Stimulated activated naive B cell treated with anti-CD40 and anti-IgM and Interleukin-4, amounts not matched to agents 10 μg/mL and 1 μg/mL and 100 μg/mL, for 72 hours (primary cell): ENCODE measurements around the gene PPP1R2B.

Source experiments
- ATAC-seq, 2 donors: fragments of 150-1000 bp; cut with Tn5 transposase; replicated peaks; 2 replicates each; pipeline ENCODE4 v1.10.0; 2021; ENCODE audit warnings: moderate library complexity in 1 of 2
- DNase-seq: peaks from one replicate; pipeline ENCODE4 v3.0.0; 2021
- H3K27ac Mint-ChIP-seq: one replicate; pipeline ENCODE4 v1.8.0; 2022; ENCODE audit warnings: mild to moderate bottlenecking, mixed read lengths
- H3K27me3 Mint-ChIP-seq, 2 donors: one replicate each; pipeline ENCODE4 v1.8.0; 2022; ENCODE audit warnings: mixed read lengths in 2 of 2
- H3K36me3 Mint-ChIP-seq, 2 donors: one replicate each; pipeline ENCODE4 v1.8.0; 2022; ENCODE audit warnings: mixed read lengths in 2 of 2, mild to moderate bottlenecking in 1 of 2
- H3K4me1 Mint-ChIP-seq, 2 donors: one replicate each; pipeline ENCODE4 v1.8.0; 2022; ENCODE audit warnings: mixed read lengths in 2 of 2, mild to moderate bottlenecking in 1 of 2
- H3K4me3 Mint-ChIP-seq, 2 donors: one replicate each; pipeline ENCODE4 v1.8.0; 2022; ENCODE audit warnings: mild to moderate bottlenecking in 2 of 2, mixed read lengths in 2 of 2, moderate library complexity in 1 of 2
- H3K9me3 Mint-ChIP-seq, 2 donors: one replicate each; pipeline ENCODE4 v1.8.0; 2022; ENCODE audit warnings: mixed read lengths in 2 of 2, mild to moderate bottlenecking in 1 of 2

PPP1R2B gene

DNA sequence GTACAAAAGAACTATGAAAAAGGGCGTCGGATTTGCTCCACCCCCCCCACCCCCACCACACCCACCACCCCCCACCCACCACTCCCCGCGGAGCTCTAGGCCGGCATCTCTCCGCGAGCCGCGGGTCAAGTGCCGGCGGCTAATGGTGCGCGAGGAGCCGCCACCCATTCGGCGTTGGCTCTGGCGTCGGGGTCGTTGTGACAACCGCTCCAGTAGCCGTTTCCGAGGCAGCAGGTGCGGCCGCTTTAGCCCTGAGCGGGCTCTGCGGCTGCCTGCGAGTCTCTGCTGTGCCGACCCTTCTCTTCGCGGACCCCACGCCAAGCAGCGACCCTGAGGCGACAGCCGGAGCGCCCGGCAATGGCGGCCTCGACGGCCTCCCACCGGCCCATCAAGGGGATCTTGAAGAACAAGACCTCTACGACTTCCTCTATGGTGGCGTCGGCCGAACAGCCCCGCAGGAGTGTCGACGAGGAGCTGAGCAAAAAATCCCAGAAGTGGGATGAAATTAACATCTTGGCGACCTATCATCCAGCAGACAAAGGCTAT is at the start of gene PPP1R2B:
TSS of gene PPP1R2B (plus strand) at position 90 of the 546 bp plus-strand sequence. CDS start at position 358, 268 bp downstream.
- no peaks in the 10 kb centered on the region for H3K4me1 Mint-ChIP-seq
- H3K27ac Mint-ChIP-seq = no peak within 1 kb of the TSS
- DNase-seq (no peak), ATAC-seq (no peak)
- H3K4me3 Mint-ChIP-seq = no peak within 1 kb of the TSS
- H3K27me3 Mint-ChIP-seq = peaks cover 29 to 34% of the 10 kb centered on the region in 2 donors
- peaks cover 0 to 4% of the 10 kb centered on the region in 2 donors for H3K36me3 Mint-ChIP-seq
- H3K9me3 Mint-ChIP-seq = peaks cover 19% of the 10 kb centered on the region in 2 donors

DNA sequence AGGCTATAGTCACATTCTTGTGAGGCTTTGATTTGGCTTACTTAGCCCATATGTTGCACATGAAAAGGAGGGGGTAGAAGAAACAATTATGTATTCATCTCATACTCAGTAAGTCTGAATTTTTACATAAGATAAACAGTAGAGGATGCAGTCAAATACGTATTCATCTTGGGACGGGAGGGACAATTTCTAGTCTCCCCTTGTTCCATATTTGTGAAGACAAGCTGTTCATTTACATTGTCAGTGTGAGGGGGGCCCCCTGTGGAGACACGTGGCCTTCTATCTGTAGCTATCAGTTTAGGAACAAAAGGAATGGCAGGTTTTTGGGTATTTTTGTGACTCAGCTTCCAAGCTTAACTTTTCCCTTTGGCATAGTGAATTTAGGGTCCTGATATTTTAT is 49.2 kb upstream of the PPP1R2B start:
- no peaks in the 10 kb centered on the region for H3K36me3 Mint-ChIP-seq
- H3K9me3 Mint-ChIP-seq = peaks cover 0 to 1% of the 10 kb centered on the region in 2 donors
- H3K4me1 Mint-ChIP-seq = no peaks in the 10 kb centered on the region
- peaks cover 18 to 30% of the 10 kb centered on the region in 2 donors for H3K27me3 Mint-ChIP-seq
- ATAC-seq = no peak
- no peak overlapping the region for H3K4me3 Mint-ChIP-seq
- no peak for DNase-seq
- H3K27ac Mint-ChIP-seq = no peak overlapping the region

DNA sequence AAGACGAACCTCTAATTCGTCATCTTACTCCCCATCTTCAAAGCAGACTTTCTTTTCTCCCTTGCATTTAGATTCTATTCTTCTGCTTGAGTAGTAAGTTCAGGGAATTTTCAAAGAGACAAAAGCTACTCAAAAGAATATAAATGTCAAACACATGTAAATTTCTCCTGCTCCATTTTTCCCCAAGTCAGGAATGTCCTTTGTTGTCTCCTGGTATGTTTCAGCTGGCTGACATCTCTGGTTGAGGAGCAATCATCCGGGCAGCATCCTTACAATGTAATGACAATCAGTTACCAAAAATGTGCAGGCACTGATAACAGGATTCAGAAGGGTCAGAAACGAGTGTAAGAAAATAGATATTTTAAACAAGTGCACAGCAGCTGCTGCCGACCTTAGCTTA is 47.6 kb upstream of the PPP1R2B start:
- no peak overlapping the region for H3K27ac Mint-ChIP-seq
- H3K4me3 Mint-ChIP-seq = no peak overlapping the region
- H3K9me3 Mint-ChIP-seq = peaks cover 0 to 4% of the 10 kb centered on the region in 2 donors
- H3K27me3 Mint-ChIP-seq = peaks cover 22 to 31% of the 10 kb centered on the region in 2 donors
- ATAC-seq (no peak), DNase-seq (no peak)
- no peaks in the 10 kb centered on the region for H3K4me1 Mint-ChIP-seq
- no peaks in the 10 kb centered on the region for H3K36me3 Mint-ChIP-seq

DNA sequence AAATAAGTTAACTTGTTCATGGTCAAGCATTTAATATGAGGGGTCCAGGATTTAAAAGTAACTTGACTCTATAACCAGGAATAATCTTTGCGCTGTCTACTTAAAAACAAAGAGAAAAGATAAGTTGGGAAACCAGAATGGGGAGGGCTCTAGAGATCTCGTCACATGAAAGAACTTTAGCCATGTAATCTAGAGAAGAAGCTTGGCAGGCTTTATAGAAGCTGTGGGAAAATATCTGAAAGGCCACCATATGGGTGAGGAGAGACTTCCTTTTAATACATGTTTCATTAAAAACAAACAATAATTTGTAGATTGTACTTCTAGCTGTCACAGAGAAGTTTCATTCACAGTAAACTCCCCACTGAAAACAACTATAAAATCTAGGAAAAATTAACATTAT is 46.7 kb upstream of the PPP1R2B start:
- DNase-seq (no peak), ATAC-seq (no peak)
- H3K27ac Mint-ChIP-seq = no peak overlapping the region
- H3K4me1 Mint-ChIP-seq = no peaks in the 10 kb centered on the region
- H3K9me3 Mint-ChIP-seq = peaks cover 3 to 4% of the 10 kb centered on the region in 2 donors
- H3K27me3 Mint-ChIP-seq = peaks cover 22 to 35% of the 10 kb centered on the region in 2 donors
- no peaks in the 10 kb centered on the region for H3K36me3 Mint-ChIP-seq
- no peak overlapping the region for H3K4me3 Mint-ChIP-seq

DNA sequence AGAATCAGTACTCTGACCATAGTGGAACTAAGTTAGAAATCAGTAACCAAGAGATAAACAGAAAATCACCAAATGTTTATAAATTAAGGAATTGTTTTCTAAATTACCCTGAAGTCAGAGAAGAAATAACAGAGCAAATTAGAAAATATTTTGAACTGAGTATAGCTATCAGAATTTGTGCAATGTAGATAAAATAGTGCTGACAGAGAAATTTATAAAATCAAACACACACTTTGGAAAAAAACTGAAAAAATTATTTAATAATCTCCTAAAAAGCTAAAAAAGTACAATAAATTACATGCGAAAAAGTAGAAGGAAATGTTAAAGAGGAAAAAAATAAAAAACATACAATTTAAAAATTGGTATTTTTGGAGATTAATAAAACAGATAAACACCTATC is 37.1 kb upstream of the PPP1R2B start:
- peaks cover 6 to 7% of the 10 kb centered on the region in 2 donors for H3K27me3 Mint-ChIP-seq
- peaks cover 3 to 5% of the 10 kb centered on the region in 2 donors for H3K9me3 Mint-ChIP-seq
- ATAC-seq (no peak), DNase-seq (no peak)
- H3K4me1 Mint-ChIP-seq = no peaks in the 10 kb centered on the region
- no peak overlapping the region for H3K27ac Mint-ChIP-seq
- H3K4me3 Mint-ChIP-seq = no peak overlapping the region
- no peaks in the 10 kb centered on the region for H3K36me3 Mint-ChIP-seq

DNA sequence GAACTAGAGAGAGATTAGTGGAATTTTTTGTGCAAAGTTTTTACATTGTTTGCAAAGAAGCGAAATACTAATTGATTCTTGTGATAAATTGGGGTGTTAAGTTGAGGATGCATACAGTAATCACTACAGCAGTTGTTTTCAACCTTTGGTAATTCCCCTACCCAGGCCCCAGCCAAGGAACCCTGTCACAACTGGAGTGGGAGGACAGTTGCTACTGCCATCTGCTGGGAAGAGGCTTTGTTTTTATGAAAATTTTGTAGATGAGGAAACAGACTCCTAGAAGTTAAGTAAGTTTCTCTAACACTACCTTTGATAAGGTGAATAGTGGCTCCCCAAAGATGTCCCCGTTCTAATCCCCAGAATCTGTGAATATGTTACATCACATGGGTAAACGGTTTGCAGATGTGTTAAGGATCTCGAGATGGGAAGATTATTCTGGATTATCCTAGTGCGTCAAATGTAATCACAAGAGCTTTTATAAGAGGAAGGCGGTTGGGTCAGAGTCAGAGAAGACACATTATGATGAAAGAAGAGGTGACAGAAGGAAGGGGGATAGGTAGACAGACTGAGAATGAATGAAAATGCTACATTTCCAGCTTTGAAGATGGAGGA is 34.0 kb upstream of the PPP1R2B start:
- Mint-ChIP-seq H3K9me3 (peaks cover 0 to 2% of the 10 kb centered on the region in 2 donors), H3K4me1 (no peaks in the 10 kb centered on the region), H3K27me3 (peaks cover 0 to 23% of the 10 kb centered on the region in 2 donors), H3K36me3 (no peaks in the 10 kb centered on the region), H3K4me3 (no peak overlapping the region), H3K27ac (no peak overlapping the region)
- DNase-seq = no peak
- ATAC-seq = peak; percentile 62 to 71

DNA sequence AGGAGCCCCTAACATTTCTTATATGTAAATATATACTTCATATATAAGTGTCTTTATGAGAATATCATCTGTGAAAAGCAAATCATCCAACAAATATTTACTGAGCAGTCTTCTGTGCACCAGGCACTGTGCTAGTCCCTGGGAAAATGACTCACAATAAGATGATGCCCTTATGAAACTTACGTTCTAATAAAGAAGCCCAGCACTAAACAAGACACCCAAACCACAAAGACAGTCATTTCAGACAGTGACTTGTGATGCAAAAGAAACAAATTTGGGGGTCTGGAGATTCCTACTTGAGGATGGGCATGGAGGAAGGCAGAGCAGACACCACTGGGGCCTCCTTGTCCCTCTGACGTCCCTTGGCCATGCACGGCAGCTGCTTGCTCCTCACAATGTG is 30.6 kb upstream of the PPP1R2B start:
- DNase-seq (no peak), ATAC-seq (peak in 1 of 2 donors; percentile 27)
- no peaks in the 10 kb centered on the region for H3K4me1 Mint-ChIP-seq
- H3K36me3 Mint-ChIP-seq = no peaks in the 10 kb centered on the region
- no peak overlapping the region for H3K27ac Mint-ChIP-seq
- peaks cover 7 to 23% of the 10 kb centered on the region in 2 donors for H3K27me3 Mint-ChIP-seq
- no peaks in the 10 kb centered on the region for H3K9me3 Mint-ChIP-seq
- no peak overlapping the region for H3K4me3 Mint-ChIP-seq

DNA sequence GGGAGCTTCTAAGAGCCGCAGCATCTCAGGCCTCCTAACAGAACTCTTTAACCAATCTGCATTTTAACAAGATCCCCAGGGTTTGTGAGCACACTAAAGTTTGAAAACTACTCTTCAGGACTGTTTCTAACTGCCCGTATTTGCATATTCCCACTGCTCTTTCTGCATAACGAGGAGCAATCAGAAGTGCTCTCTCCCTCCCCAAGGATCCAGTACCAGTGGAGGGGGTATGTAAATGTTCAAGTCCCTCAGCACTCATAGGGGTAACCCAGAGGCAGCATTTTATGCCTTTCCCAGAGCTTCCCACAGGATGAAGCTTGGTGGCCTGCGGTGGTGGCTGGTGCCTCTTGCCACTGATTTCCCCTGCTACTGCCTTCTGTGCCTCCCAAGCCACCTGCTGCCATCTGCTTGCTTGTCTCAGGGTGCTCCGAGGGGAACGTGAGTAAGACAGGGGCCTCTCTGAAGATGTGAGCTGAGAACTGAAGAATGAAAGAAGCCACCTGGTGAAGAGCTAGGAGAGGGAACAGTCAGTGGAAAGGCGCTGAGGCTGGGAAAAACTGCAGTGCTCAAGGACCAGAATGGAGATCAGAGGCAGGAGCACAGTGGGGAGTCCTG is 30.0 kb upstream of the PPP1R2B start:
- H3K4me1 Mint-ChIP-seq = no peaks in the 10 kb centered on the region
- no peaks in the 10 kb centered on the region for H3K9me3 Mint-ChIP-seq
- H3K27me3 Mint-ChIP-seq = peaks cover 7 to 23% of the 10 kb centered on the region in 2 donors
- no peak overlapping the region for H3K27ac Mint-ChIP-seq
- ATAC-seq (no peak), DNase-seq (no peak)
- H3K4me3 Mint-ChIP-seq = no peak overlapping the region
- H3K36me3 Mint-ChIP-seq = no peaks in the 10 kb centered on the region

DNA sequence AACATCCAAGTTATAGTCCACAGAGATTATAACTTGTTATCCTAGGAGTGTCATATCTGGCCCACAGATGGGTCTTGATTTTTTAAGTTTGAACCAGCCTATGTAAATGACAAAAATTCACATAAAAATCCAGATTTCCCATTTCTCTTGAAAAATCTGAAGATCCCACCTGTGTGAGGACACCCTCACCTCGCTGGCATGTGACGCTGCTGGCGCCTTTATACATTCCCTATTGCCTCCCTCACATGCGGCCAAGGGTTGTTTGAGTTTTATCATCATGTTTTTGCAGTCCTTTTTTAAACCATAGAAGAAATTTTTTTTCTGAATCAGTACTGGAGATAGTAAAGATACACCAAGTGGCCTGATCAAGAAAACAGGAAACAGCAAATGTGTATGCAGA is 25.9 kb upstream of the PPP1R2B start:
- no peak for ATAC-seq

DNA sequence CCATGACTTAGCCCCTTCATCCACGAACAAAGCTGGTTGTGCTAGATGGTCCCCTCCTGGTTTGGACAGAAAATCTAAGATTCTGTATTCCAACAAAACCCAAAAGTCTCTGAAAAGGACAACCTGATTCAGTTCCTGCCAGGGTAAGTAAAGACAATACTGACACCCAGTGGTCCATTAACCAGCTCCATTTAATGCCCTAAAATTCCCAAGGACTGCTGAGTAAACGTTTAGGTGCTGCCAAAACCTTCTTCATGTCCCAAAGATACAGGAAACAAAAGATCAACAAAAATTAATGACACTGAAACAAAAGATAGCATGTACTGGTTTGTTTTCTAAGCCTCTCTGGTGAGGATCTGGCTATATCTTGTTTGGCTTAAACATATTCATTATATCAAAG is 25.3 kb upstream of the PPP1R2B start:
- Mint-ChIP-seq H3K27ac (no peak overlapping the region), H3K9me3 (peaks cover 6 to 8% of the 10 kb centered on the region in 2 donors), H3K4me1 (peaks cover 5 to 8% of the 10 kb centered on the region in 2 donors), H3K4me3 (no peak overlapping the region), H3K36me3 (peaks cover 0 to 4% of the 10 kb centered on the region in 2 donors), H3K27me3 (peaks cover 15 to 22% of the 10 kb centered on the region in 2 donors)
- no peak for DNase-seq
- no peak for ATAC-seq

More for the DNA sequence above, 25.9 kb upstream of the PPP1R2B start:
- no peak overlapping the region for H3K4me3 Mint-ChIP-seq
- H3K4me1 Mint-ChIP-seq = peaks cover 5 to 8% of the 10 kb centered on the region in 2 donors
- H3K36me3 Mint-ChIP-seq = peaks cover 0 to 4% of the 10 kb centered on the region in 2 donors
- H3K9me3 Mint-ChIP-seq = peaks cover 6 to 8% of the 10 kb centered on the region in 2 donors
- peaks cover 15 to 22% of the 10 kb centered on the region in 2 donors for H3K27me3 Mint-ChIP-seq
- DNase-seq = no peak
- H3K27ac Mint-ChIP-seq = no peak overlapping the region

DNA sequence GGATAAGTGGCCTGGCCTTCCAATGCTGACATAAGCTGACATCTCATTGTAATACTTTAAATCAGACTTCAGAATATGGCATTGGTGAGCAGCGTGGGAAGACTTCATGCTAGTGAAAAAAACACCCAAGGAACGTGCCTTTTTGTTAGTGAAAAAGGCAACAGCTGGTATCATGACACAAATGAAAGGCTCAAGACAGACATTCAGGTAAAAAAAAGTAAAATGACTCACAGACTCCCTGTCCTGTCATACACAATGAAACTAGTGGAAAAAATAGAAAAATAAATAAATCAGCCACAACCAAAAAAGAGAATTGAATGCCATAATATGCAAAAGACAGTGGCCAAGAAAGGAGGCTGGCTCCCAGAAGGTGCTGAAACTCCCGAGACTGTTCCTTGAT is 24.4 kb upstream of the PPP1R2B start:
- ATAC-seq = no peak
- peaks cover 5 to 8% of the 10 kb centered on the region in 2 donors for H3K4me1 Mint-ChIP-seq
- peaks cover 15 to 16% of the 10 kb centered on the region in 2 donors for H3K27me3 Mint-ChIP-seq
- H3K27ac Mint-ChIP-seq = peak overlapping the region; percentile 69
- H3K9me3 Mint-ChIP-seq = peaks cover 6 to 8% of the 10 kb centered on the region in 2 donors
- peaks cover 0 to 4% of the 10 kb centered on the region in 2 donors for H3K36me3 Mint-ChIP-seq
- H3K4me3 Mint-ChIP-seq = no peak overlapping the region
- DNase-seq = no peak

DNA sequence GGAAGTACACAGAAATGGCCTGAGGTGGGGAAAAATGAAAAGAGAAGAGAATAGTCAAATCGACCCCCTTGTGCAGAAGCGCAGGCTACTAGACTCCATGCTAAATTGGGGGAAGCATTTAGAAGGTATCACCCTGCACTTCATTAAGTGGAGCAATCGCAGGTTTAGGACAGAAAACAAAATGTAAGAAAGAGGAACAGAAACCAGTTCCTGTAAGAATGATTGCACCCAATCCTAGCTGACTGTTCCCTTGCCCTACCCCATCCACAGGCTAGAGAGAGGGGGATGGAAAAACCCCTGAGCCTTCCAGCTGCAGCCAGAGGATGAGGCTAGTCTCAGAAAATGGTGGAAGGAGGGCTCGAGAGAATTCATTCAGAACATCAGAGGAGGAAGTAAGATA is 23.9 kb upstream of the PPP1R2B start:
- Mint-ChIP-seq H3K4me1 (peaks cover 5 to 8% of the 10 kb centered on the region in 2 donors), H3K27ac (peak overlapping the region; percentile 69), H3K9me3 (peaks cover 6 to 8% of the 10 kb centered on the region in 2 donors), H3K27me3 (peaks cover 15 to 16% of the 10 kb centered on the region in 2 donors), H3K36me3 (peaks cover 0 to 4% of the 10 kb centered on the region in 2 donors), H3K4me3 (no peak overlapping the region)
- ATAC-seq (peak in 1 of 2 donors; percentile 31), DNase-seq (no peak)

DNA sequence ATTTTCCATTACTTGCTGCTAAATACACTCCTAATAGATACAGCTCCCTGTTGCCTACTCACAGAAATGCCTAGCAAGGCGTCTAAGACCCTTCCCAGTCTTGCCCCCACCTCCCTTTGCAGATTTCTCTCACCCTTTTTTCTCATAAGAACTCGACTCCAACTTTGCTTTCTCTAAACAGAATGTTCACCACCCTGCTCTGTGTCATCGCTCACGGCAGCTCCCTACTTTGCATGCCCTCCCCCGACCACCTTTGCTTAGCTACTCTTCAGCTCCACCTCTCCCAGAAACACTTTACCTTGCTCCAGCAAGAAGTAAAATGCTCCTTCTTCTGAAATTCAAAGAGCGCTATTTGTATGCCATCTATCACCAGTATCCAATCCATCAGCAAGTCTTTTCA is 15.2 kb upstream of the PPP1R2B start:
- Mint-ChIP-seq H3K27me3 (peaks cover 10 to 13% of the 10 kb centered on the region in 2 donors), H3K9me3 (no peaks in the 10 kb centered on the region), H3K4me3 (no peak overlapping the region), H3K4me1 (no peaks in the 10 kb centered on the region), H3K27ac (no peak overlapping the region), H3K36me3 (no peaks in the 10 kb centered on the region)
- DNase-seq = no peak
- no peak for ATAC-seq

DNA sequence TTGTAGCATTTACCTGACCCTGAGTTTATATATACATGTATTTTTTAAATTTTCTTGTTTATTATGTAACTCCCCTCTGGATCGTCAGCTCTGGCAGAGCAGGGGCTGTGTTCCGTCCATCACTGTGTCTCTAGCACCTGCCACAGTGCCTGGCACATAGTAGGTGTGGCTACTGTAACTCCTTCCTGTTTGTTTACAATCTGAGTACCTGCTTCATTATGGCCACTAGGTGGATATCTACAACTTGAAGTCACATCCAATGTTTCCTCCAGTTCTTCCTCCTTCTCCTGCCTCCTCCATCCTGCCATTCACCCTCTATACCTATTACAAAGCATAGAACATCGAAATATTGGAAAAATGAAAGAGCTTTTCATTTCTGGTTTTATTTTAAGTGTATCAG is 14.2 kb upstream of the PPP1R2B start:
- Mint-ChIP-seq H3K27me3 (peaks cover 10 to 20% of the 10 kb centered on the region in 2 donors), H3K36me3 (no peaks in the 10 kb centered on the region), H3K4me1 (no peaks in the 10 kb centered on the region), H3K27ac (no peak overlapping the region), H3K9me3 (no peaks in the 10 kb centered on the region), H3K4me3 (no peak overlapping the region)
- DNase-seq = no peak
- ATAC-seq = no peak

DNA sequence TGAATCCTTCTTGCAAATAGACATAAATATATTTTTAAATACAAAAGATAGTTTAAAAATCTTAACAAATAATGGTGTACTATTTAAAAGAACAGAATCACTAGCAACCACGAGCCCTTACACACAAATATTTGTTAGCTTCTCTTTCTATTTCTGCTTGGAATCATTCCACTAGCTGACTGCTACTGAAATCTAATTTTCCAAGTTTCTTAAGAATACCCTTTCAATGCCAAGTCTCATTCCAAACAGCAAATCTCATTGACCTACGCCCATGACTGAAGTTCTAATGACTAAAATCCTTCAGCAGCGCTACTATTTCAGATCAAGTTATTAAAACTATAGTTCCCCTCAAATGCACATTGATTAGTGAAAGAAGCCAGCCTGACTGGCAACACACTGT is 13.2 kb upstream of the PPP1R2B start:
- Mint-ChIP-seq H3K4me1 (no peaks in the 10 kb centered on the region), H3K4me3 (no peak overlapping the region), H3K9me3 (no peaks in the 10 kb centered on the region), H3K36me3 (no peaks in the 10 kb centered on the region), H3K27ac (no peak overlapping the region), H3K27me3 (peaks cover 8 to 20% of the 10 kb centered on the region in 2 donors)
- ATAC-seq (no peak), DNase-seq (no peak)
